ENCODE measurements around the gene SLC6A4.

SLC6A4 gene

GRCh38 chr17:30174556-30174955 is 60.9 kb downstream of the SLC6A4 start:
- TF ChIP-seq FOXP2 (optimal IDR thresholded peaks at IDR 0.05; ENCODE audit: borderline replicate concordance, extremely low read depth, extremely low read length, insufficient read depth) (no peak), REST (IDR thresholded peaks at IDR 0.05; ENCODE audit: insufficient read depth in 1 of 2, low read depth in 2 of 2, low read length in 2 of 2) (no peak), SIN3A (IDR thresholded peaks at IDR 0.05; ENCODE audit: borderline replicate concordance, insufficient read depth, low read length) (no peak), POLR2AphosphoS5 (IDR thresholded peaks at IDR 0.05; ENCODE audit: low read depth, low read length) (no peak), TAF1 (IDR thresholded peaks at IDR 0.05; ENCODE audit: borderline replicate concordance, insufficient read depth, low read length) (no peak)

- TF ChIP-seq POLR2AphosphoS5 (IDR thresholded peaks at IDR 0.05; ENCODE audit: low read depth, low read length) (no peak), SIN3A (IDR thresholded peaks at IDR 0.05; ENCODE audit: borderline replicate concordance, insufficient read depth, low read length) (no peak), TAF1 (IDR thresholded peaks at IDR 0.05; ENCODE audit: borderline replicate concordance, insufficient read depth, low read length) (no peak), FOXP2 (optimal IDR thresholded peaks at IDR 0.05; ENCODE audit: borderline replicate concordance, extremely low read depth, extremely low read length, insufficient read depth) (no peak), REST (IDR thresholded peaks at IDR 0.05; ENCODE audit: insufficient read depth in 1 of 2, low read depth in 2 of 2, low read length in 2 of 2) (no peak)
Measured at GRCh38 chr17:30173649-30174048, 61.8 kb downstream of the SLC6A4 start.

- no peak for TF ChIP-seq FOXP2 (optimal IDR thresholded peaks at IDR 0.05; ENCODE audit: borderline replicate concordance, extremely low read depth, extremely low read length, insufficient read depth)
- no peak for TF ChIP-seq POLR2AphosphoS5 (IDR thresholded peaks at IDR 0.05; ENCODE audit: low read depth, low read length)
- no peak for TF ChIP-seq TAF1 (IDR thresholded peaks at IDR 0.05; ENCODE audit: borderline replicate concordance, insufficient read depth, low read length)
- no peak for TF ChIP-seq SIN3A (IDR thresholded peaks at IDR 0.05; ENCODE audit: borderline replicate concordance, insufficient read depth, low read length)
- no peak for TF ChIP-seq REST (IDR thresholded peaks at IDR 0.05; ENCODE audit: insufficient read depth in 1 of 2, low read depth in 2 of 2, low read length in 2 of 2)
Measured at GRCh38 chr17:30172560-30172959, 62.9 kb downstream of the SLC6A4 start.

GRCh38 chr17:30170415-30170987 is 65.0 kb downstream of the SLC6A4 start:
- TF ChIP-seq FOXP2 (optimal IDR thresholded peaks at IDR 0.05; ENCODE audit: borderline replicate concordance, extremely low read depth, extremely low read length, insufficient read depth) (no peak), REST (IDR thresholded peaks at IDR 0.05; ENCODE audit: insufficient read depth in 1 of 2, low read depth in 2 of 2, low read length in 2 of 2) (no peak), TAF1 (IDR thresholded peaks at IDR 0.05; ENCODE audit: borderline replicate concordance, insufficient read depth, low read length) (no peak), POLR2AphosphoS5 (IDR thresholded peaks at IDR 0.05; ENCODE audit: low read depth, low read length) (no peak), SIN3A (IDR thresholded peaks at IDR 0.05; ENCODE audit: borderline replicate concordance, insufficient read depth, low read length) (no peak)
